K562 (cell line): ENCODE measurements around the gene MTHFD2. TPM values are rescaled to one million over a fixed set of nuclear protein-coding genes. Genes with fewer than 3 reads are reported as not detected.

Experiments used
- ARNT ChIP-seq, 2 experiments: fragments of 450-650 bp; IDR thresholded peaks; 2 replicates each; pipeline ENCODE4 v1.6.1; 2016; ENCODE audit warnings: mild to moderate bottlenecking in 1 of 2
- CHD2 ChIP-seq: IDR thresholded peaks from 2 replicates; pipeline ENCODE4 v1.6.1; 2011; ENCODE audit warnings: low read depth, low read length
- E2F1 ChIP-seq: sonication (generic); formaldehyde crosslinking; IDR thresholded peaks from 2 replicates; pipeline ENCODE4 v1.8.1; 2023; ENCODE audit warnings: mild to moderate bottlenecking, missing genetic modification reagents, moderate library complexity
- EGR1 ChIP-seq: fragments of 450-650 bp; conservative IDR thresholded peaks from 2 replicates; pipeline ENCODE4 v1.6.1; 2017; ENCODE audit warnings: mild to moderate bottlenecking
- ETS2 ChIP-seq: IDR thresholded peaks from 2 replicates; pipeline ENCODE4 v1.6.1; 2016; ENCODE audit warnings: borderline replicate concordance, missing genetic modification characterization, mild to moderate bottlenecking, moderate library complexity, missing compliant biosample characterization; ENCODE audit not compliant: poor library complexity, severe bottlenecking
- FUS ChIP-seq: fragments of 200-400 bp; formaldehyde crosslinking; optimal IDR thresholded peaks from 2 replicates; pipeline ENCODE3; 2017; ENCODE audit warnings: low read depth, low read length
- JUNB ChIP-seq: fragments of 450-650 bp; formaldehyde crosslinking; conservative IDR thresholded peaks from 2 replicates; pipeline ENCODE4 v1.4.0; 2020; ENCODE audit warnings: mild to moderate bottlenecking
- LEF1 ChIP-seq: fragments of 450-650 bp; IDR thresholded peaks from 2 replicates; pipeline ENCODE4 v1.6.1; 2016; ENCODE audit warnings: mild to moderate bottlenecking
- MIER1 ChIP-seq: fragments of 450-650 bp; IDR thresholded peaks from 2 replicates; pipeline ENCODE4 v1.6.1; 2016; ENCODE audit warnings: antibody characterized with exemption, mild to moderate bottlenecking, low read depth
- MYNN ChIP-seq, 2 experiments: sonication (generic); formaldehyde crosslinking in 1 of 2; IDR thresholded peaks; 2 replicates each; pipeline versions ENCODE4 v1.5.0 to v1.6.1; 2016 to 2020; ENCODE audit warnings: antibody characterized with exemption in 1 of 2, missing genetic modification reagents in 1 of 2
- NCOA4 ChIP-seq: fragments of 450-650 bp; IDR thresholded peaks from 2 replicates; pipeline ENCODE4 v1.6.1; 2018; ENCODE audit warnings: mild to moderate bottlenecking; ENCODE audit not compliant: partially characterized antibody
- NR4A1 ChIP-seq, 2 experiments: fragments of 250-450 bp in 1 of 2; fragments of 450-650 bp in 1 of 2; sonication (Bioruptor Pico) in 1 of 2; IDR thresholded peaks; 2 replicates each; pipeline versions ENCODE4 v1.4.0 to v1.6.1; 2016 to 2020; ENCODE audit warnings: mild to moderate bottlenecking in 2 of 2, missing compliant biosample characterization in 1 of 2, missing genetic modification characterization in 1 of 2, moderate library complexity in 1 of 2
- POLR2A ChIP-seq: fragments of 450-650 bp; conservative IDR thresholded peaks from 2 replicates; pipeline ENCODE4 v1.6.1; 2016
- POLR2AphosphoS5 ChIP-seq: IDR thresholded peaks from 2 replicates; pipeline ENCODE4 v1.6.1; 2011; ENCODE audit warnings: mild to moderate bottlenecking, low read depth, low read length, moderate library complexity; ENCODE audit not compliant: control insufficient read depth, insufficient read depth
- POLR3G ChIP-seq: IDR thresholded peaks from 2 replicates; pipeline ENCODE4 v1.6.1; 2011; ENCODE audit not compliant: insufficient read length, insufficient replicate concordance; ENCODE audit errors: extremely low read depth
- SNRNP70 ChIP-seq: fragments of 200-400 bp; formaldehyde crosslinking; optimal IDR thresholded peaks from 2 replicates; pipeline ENCODE3; 2017; ENCODE audit warnings: low read depth, low read length
- TAF9B ChIP-seq: fragments of 450-650 bp; IDR thresholded peaks from 2 replicates; pipeline ENCODE4 v1.6.1; 2018; ENCODE audit warnings: mild to moderate bottlenecking; ENCODE audit not compliant: partially characterized antibody
- TCF7L2 ChIP-seq: fragments of 150-350 bp; IDR thresholded peaks from 2 replicates; pipeline ENCODE4 v1.6.1; 2016; ENCODE audit warnings: low read depth, mild to moderate bottlenecking, low read length, moderate library complexity
- TSC22D4 ChIP-seq: fragments of 450-650 bp; IDR thresholded peaks from 2 replicates; pipeline ENCODE4 v1.6.1; 2016; ENCODE audit warnings: missing genetic modification characterization, missing biosample characterization, control low read depth
- VEZF1 ChIP-seq: fragments of 200-800 bp; sonication (Bioruptor generic); IDR thresholded peaks from 2 replicates; pipeline ENCODE4 v1.6.1; 2017; ENCODE audit warnings: missing genetic modification characterization, missing compliant biosample characterization
- ZBTB5 ChIP-seq: fragments of 450-650 bp; IDR thresholded peaks from 2 replicates; pipeline ENCODE4 v1.6.1; 2017; ENCODE audit warnings: antibody characterized with exemption
- ZBTB9 ChIP-seq: fragments of 450-650 bp; formaldehyde crosslinking; IDR thresholded peaks from 2 replicates; pipeline ENCODE4 v1.4.0; 2020; ENCODE audit warnings: mild to moderate bottlenecking, moderate library complexity
- ZNF436 ChIP-seq: fragments of 250-450, 450-650 bp; sonication (Bioruptor Pico); formaldehyde crosslinking; IDR thresholded peaks from 2 replicates; pipeline ENCODE4 v1.7.0; 2020; ENCODE audit warnings: mild to moderate bottlenecking
- polyA plus RNA-seq, 8 experiments: library from polyadenylated mRNA; depleted of rRNA in 4 of 8; stranded (reverse) in 5 of 8; unstranded in 3 of 8; fragments of >200 nt; fragmentation: Nextera tagmentation in 2 of 8; fragmentation: Illumina TruSeq in 1 of 8; extraction: Ambion mirVana in 2 of 8; extraction: Trizol in 1 of 8; gene quantifications; 2 replicates each; pipeline versions ENCODE4 v1.2.1 to v1.2.3, GENCODE V29; 2011 to 2014; ENCODE audit warnings: inconsistent platforms in 1 of 8, missing spikeins in 1 of 8
- total RNA-seq, 7 experiments: library from RNA; depleted of rRNA in 6 of 7; stranded (reverse); fragments of >200 nt in 6 of 7; fragmentation: Illumina TruSeq in 2 of 7; extraction: Trizol in 2 of 7; gene quantifications; 2 replicates each; pipeline versions ENCODE4 v1.2.1 to v1.2.3, GENCODE V29; 2011 to 2021; ENCODE audit warnings: low replicate concordance in 1 of 7

MTHFD2 gene
- total and polyA plus RNA-seq, 9 of the 15 experiments (the other 6 are each of a cell fraction or from before 2014, with no cell fraction given): 113 to 520 (median 234) TPM

DNA sequence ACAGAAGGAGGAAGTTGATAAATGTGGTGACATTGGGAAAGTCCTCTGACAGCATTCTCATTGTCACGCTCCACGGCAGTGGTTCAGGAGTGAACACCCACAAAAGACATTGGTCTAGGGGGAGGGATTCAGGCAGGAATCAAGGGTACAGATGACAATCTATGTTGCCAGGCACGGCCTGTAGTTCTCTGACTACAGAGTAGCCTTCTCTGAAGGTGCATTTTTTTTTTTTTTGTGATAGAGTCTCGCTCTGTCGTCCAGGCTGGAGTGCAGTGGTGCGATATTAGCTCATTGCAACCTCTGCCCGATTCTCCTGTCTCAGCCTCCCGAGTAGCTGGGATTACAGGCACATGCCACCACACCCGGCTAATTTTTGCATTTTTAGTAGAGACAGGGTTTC is 12.4 kb upstream of the MTHFD2 start (continued):
- no peak for TF ChIP-seq E2F1 (CRISPR knock-in tag)
- TF ChIP-seq EGR1: no peak
- peak; percentile 68 for TF ChIP-seq POLR2A
- no peak for TF ChIP-seq TAF9B
- peak; percentile 56; the same call in 1 of the 2 replicates for TF ChIP-seq POLR2AphosphoS5
- TF ChIP-seq ZNF436 (CRISPR knock-in tag): no peak
- TF ChIP-seq POLR3G: no peak
- no peak for TF ChIP-seq SNRNP70
- no peak for TF ChIP-seq ZBTB5
- TF ChIP-seq VEZF1 (CRISPR knock-in tag): peak; percentile 70
- TF ChIP-seq CHD2: no peak
- TF ChIP-seq LEF1: peak; percentile 74
- no peak for TF ChIP-seq ZBTB9 (CRISPR knock-in tag)
- TF ChIP-seq TSC22D4 (tag): no peak
- TF ChIP-seq NCOA4: no peak
- TF ChIP-seq MIER1: peak; percentile 61; the same call in 1 of the 2 replicates
- no peak for TF ChIP-seq JUNB (CRISPR knock-in tag)
- TF ChIP-seq ETS2 (tag): no peak
- peak; percentile 56; the same call in 1 of the 2 replicates for TF ChIP-seq MYNN (IDR thresholded peaks at IDR 0.05)
- no peak for TF ChIP-seq MYNN (CRISPR knock-in tag; IDR thresholded peaks at IDR 0.05)
- TF ChIP-seq NR4A1 (CRISPR knock-in tag; IDR thresholded peaks at IDR 0.05): no peak
- 0 out of 2 replicates have a peak, but pooled peaks have one; percentile 29 for TF ChIP-seq NR4A1 (tag; IDR thresholded peaks at IDR 0.05)
- TF ChIP-seq TCF7L2: no peak
- no peak for TF ChIP-seq FUS
- peak in 1 of 2 experiments; percentile 58; a peak in 1 of 4 replicates for TF ChIP-seq ARNT (IDR thresholded peaks at IDR 0.05)
